Measurements from ENCODE around the gene PCDH15.

Gene PCDH15

DNA sequence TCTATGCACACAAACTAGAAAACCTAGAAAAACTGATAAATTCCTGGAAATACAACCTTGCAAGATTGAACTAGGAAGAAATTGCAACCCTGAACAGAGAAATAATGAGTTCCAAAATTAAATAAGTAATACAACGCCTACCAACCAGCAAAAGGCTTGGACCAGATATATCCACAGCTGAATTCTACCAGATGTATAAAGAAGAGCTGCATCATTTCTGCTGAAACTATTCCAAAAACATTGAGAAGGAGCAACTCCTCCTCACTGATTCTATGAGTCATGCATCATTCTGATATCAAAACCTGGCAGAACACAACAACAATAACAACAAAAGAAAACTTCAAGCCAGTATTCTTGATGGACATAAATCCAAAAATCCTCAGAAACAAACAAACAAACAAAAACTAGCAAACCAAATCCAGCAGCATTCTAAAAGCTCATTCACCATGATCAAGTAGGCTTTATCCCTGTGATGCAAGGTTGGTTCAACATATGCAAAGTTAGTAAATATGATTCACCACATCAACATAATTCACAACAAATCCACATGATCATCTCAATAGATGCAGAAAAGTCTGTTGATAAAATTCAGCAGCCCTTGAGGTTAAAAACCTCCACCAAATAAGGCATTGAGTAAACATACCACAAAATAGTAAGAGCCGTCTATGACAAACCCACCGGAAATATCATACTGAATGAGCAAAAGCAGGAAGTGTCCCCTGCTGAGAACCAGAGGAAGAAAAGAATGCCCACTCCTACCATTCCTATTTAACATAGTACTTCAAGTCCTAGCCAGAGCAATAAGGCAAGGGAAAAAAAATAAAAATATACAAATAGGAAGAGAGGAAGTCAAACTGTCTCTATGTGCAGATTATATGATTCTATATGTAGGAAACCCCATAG is 98.2 kb downstream of the PCDH15 start:
- DNase-seq = no peak

DNA sequence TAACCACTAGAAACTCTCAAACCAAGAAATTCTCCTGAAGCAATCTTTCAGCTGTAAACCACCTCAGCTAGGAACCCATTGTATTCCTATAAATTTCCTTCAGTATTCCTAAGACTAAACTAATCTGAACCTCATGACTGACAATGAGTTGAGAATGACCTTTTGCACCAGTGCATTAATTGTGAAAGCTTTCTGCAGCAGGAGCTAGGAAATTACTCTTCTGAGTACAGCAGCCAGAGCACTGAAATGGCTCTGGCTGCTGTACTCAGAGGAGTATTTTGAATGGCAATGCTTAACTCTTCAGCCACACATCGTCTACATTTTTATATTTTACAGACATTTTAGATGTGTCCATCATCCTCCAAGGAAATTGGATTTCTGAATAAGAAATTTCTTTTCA is 109.7 kb downstream of the PCDH15 start:
- DNase-seq = no peak

DNA sequence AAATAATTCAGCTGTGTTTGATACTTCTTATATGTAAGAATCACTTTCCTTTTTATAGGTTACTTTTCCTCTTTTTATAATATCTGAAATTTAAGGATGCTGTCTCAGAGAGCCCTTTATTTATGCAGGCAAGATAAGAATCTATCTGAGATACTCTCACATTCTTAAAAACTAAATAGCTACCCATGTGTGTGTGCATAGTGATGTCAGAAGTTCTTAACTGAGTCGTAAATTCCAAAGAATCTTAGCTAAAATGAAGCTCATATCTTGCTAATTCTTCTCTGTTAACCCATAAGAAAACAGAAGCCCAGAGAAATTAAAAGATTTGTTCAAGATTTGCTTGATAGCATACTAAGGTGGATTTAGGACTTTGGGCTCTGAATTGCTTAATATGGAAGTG is 118.5 kb downstream of the PCDH15 start:
- DNase-seq = no peak

DNA sequence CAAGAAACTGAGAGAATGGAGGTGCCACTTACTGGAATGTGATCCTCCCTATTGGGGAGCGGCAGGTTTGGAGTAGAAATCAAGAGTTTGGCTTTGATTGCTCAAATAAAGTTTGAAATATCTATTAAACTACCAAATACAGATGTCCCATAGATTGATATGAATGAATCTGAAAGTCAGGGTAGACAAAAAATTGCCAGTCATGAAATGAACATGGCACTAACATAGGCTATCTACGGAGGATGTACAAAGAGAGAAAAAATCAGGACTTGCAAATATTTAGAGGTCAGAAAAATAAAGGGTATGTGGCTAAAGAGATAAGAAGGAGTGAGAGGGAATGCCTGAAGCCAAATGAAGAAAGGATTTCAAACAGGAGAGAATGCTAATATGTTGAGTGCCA is 119.9 kb downstream of the PCDH15 start:
- DNase-seq = no peak

DNA sequence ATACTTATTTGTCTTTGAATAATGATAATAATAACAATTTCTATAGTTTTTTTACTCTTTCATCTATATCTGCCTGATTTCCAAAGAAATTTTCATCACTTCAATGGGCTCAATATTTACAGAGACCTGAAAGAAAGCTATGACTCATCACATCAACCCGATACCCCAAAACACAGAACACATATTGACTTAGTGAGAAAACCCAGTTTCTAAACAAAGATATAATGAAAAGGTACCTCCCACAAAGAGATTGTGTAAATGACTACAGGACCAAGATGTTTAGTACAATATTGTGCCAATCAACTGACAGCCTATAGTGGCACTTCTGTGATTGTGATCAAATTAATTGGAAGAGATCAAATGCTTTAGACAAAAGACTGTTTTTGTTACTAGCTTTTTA is 133.9 kb downstream of the PCDH15 start:
- DNase-seq = no peak

DNA sequence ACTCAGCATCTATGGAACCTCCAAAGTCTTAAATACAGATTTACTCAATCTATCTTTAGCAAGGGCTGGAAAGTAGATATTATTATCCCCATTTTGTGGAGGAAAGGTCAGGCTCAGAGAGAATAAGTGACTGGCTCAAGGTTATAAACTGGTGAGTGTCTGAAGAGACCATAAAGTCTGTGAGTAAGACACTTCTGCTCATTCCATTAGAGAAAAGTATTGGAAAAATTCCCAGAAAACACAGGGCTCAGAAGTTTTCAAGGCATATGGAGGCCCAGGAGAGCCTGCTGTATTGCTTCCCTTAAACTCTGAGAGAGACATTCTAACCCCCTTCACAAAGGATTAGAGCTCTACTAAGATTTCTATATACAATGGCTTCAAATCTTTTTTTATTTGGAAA is 134.8 kb downstream of the PCDH15 start:
- no peak for DNase-seq

DNA sequence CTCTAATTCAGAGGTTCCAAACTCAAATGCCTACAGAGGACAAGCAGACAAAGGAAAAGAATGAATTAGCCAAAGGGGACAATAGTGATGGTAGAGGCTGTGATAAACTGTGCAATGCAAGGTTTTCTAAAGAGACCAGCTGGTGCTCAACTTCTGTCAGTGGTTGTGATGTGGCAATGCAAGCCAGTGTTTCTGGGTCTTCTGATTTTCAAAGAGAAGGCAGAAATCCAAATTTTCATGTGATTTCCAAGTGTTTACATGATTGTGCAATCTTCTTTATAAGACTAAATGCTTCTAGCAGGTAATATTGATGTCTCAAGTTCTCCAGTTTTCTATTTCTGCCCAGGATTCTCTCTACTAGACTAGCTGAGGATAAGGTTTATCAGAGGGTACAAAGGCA is 135.9 kb downstream of the PCDH15 start:
- no peak for DNase-seq

DNA sequence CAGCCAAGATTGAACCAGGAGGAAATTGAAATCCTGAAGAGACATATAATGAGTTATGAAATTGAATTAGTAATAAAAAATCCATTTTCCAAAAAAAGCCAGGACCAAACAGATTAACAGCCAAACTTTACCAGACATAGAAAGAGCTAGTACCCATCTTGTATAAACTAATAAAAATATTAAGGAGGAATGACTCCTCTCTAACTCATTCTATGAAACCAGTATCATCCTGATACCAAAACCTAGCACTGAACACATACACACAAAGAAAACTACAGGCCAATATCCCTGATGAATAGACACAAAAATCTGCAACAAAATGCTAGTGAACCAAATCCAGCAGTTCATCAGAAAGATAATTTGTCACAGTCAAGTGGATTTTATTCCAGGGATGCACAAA is 140.6 kb downstream of the PCDH15 start:
- no peak for DNase-seq

DNA sequence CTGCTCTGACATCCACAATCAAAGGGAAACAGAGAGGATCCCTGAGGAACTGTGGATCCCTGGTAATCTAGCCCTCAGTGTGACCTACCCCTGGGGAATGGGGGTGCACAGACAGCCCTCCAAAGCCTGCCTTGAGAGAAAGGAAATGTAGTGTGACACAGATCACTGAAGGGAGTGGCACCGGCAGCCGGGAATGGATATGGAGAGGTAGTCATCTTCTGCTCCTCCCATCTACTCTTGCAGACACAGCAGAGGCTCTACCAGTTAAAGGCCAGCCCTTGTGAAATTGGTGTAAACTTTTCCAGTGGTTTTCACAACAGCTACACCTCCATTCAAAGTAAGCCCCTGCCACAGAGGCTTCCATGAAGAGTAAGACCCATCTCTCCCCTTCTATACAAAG is 144.4 kb downstream of the PCDH15 start:
- no peak for DNase-seq

DNA sequence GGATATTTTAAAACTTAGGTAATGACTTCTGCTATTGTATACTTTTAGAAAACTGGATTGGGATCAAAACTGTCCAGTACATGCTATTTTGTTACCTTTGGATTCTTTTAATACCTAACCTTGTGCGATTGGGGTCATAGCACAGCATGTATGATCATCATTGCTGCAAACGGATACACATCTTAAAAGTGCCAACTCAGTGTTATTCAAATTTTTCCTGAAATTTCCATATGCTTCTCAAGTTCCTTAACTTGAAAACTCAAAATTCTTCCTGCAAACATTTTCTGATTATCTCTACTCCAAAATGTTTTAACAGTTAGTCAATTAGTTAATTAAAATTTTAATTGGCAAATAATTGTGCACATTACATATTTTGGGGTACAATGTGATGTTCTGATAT is 147.5 kb downstream of the PCDH15 start:
- DNase-seq = no peak

DNA sequence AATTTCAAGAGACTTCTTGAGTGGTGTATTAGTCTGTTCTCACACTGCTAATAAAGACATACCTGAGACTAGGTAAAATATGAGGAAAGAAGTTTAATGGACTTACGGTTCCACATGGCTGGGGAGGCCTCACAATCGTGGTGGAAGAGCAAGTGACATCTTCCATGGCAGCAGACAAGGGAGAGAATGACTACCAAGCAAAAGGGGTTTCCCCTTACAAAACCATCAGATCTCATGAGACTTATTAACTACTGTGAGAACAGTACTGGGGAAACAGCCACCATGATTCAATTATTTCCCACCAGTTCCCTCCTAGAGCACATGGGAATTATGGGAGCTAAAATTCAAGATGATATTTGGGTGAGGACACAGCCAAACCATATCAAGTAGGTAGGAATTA is 150.5 kb downstream of the PCDH15 start:
- DNase-seq = no peak

DNA sequence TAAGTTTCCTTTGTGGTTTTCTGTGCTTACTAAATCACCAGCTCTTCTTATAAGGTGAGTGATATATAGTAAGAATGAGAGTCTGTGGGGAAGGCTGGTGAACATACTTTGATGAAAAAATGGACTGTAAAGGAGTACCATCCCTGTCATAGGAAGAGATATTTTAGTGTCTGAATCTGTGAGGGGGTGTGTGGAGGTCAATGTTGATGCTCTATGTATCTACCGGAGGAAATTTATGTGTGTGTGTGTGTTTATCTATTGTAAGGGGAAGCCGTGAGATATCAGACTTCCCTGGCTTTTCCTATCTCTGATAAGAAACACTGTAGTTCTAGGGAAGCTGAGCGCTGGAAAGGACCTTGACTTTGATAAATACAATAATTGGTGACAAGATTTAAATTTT is 179.0 kb downstream of the PCDH15 start:
- DNase-seq = no peak

DNA sequence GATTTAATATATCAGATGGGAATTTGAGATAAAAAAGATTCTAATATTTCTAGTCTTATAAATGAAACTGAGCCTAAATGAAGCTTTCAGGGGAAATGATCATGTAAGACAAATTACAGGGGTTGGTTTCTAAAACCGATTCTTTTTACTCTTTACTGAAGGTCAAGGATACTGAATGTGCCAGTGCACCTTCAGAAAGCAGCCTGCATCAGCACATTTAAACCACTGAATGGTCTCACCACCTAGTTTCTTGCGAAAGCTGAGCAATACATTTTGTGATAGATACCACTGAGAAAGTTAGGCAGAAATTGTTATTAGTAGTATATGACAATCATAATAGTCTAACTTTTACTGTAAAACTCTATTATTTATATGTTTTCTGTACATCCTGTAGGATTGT is 180.7 kb downstream of the PCDH15 start:
- DNase-seq = no peak

DNA sequence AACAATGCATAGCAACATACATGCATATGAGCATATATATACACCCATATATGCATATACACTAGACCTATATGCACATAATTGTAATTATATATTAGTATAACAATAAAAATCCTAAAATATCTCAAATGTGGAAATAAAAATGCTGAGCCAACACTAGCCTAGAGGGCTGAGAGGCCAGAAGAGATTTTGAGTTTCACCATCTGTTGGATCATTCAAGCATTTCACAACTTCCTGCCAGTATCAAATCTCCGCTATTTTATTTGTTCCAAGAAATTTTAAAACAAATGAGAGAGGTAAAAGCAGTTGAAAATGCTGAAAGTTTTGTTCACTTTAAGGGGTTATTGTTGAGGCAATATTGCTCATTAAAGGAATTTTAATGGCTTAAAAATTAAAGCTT is 187.0 kb downstream of the PCDH15 start:
- DNase-seq = no peak

DNA sequence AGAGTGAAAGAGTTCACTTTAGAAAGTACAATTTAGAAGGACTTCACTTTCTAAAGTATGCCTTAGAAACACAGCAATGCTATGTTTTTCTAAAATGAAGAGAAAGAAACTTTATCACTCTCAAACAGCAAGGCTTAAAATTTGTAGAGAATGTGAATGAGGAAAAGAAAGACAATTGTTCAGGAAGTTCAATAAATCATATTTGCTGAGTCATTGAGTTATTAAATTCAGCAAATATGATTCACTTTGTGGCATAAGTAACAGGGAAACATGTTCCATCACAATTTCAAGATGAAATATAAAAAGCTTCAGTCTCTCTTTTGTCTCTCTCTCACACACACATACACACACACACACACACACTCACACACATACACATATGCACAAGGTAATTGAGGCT is 187.9 kb downstream of the PCDH15 start:
- no peak for DNase-seq

DNA sequence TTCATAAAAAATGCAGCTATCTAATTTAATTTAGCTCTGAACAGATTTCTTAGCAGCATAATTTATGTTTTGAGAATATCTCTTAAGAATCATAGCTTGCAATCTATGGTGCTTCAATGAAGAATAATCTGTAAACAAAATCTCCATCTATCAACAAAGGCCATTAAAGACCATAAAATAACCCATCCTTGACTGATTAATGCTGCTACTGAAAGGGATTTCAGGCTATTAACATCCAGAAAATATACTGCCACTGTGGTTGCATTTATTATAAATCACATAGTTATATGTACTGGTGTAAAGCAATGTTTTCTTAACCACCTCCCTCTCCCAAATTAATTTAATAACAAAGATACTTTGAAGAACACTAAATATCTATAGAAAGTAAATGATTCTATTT is 191.6 kb downstream of the PCDH15 start:
- no peak for DNase-seq

DNA sequence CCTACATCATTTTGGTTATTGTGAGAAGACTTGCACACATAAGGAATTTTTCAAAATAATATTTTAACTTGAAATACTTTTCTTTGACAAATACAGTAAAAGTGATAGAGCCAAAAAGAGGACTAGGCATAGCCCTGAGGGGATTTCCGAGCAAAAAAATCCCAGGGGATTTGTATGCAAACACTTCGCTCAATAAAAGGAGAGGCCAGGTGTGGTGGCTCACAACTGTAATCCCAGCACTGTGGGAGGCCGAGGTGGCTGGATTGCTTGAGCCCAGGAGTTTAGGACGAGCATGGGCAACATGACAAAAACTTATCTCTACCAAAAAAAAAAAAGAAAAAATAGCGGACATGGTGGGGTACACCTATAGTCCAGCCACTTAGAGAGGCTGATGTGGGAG is 193.0 kb downstream of the PCDH15 start:
- no peak for DNase-seq

DNA sequence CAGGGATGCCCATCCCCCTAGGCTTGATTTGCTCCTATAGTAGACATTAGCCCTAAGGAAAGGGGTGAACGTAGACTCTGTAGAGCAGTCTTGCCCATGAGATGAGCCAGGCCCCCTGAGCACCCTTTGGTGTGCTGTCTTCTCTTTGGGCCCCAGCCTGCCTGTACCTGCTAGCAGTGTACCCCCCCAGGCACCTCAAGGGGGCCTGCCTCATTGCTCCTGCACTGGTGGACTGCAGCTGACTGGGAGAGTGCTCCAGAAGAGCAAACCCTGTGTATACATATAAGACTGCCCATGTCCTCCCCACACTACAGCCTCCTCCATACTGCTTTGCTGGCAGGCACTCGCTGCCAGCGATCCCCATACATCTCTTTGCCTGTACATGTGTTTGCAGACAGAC is 206.7 kb downstream of the PCDH15 start:
- no peak for DNase-seq

DNA sequence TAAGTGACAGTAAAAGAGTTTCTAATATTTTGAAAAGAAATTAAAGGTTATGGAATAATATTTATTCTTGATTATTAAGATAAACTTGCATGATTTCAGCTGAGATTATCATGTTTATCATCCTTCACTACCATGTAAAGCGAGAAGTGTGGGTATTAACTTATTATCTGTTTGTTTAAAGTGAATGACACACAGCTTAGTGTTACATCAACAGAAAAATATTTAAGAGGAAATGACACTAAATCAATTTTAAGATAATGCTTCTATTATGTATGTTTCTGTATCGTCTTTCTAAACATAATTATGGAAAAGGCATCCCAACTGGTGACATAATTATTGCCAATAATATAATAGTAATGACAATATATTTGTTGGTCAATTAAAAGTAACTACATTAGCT is 213.1 kb downstream of the PCDH15 start:
- DNase-seq = no peak

DNA sequence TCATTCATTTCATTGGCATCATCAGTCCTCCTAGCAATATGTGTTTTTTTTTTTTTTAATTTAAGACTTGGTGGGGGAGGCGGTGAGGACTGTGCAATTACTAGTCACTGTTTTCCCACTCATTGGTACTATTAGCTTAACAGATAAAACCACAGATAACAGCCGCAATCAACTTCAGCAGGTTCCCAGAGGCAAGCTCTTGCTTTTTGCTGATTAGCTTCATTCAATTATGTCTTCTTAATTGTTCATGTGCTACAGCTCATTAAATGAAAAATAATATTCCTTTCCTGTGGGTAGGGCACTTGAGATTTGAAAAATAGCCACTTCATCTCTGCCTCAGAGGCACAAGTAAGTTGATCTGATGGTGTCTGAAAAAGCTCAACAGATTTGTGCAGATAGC is 215.5 kb downstream of the PCDH15 start:
- DNase-seq = no peak

DNA sequence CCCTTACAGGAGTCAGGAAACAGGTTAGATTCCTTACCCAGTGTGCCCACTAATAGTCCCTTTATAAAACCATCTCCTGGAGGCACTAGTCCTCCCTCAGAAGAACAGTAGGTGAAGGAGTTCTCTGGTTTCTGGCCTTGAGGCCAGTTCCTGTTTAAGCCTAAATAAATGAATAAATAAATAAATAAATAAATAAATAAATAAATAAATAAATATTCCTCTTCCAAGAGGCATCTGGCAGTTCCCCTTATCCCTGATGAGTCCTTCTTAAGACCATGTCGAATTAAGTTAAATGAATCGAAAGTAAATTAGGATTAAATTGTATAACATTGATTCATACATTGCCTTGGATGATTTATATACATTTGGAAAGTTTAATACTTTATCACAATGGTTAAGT is 223.3 kb downstream of the PCDH15 start:
- DNase-seq = no peak

DNA sequence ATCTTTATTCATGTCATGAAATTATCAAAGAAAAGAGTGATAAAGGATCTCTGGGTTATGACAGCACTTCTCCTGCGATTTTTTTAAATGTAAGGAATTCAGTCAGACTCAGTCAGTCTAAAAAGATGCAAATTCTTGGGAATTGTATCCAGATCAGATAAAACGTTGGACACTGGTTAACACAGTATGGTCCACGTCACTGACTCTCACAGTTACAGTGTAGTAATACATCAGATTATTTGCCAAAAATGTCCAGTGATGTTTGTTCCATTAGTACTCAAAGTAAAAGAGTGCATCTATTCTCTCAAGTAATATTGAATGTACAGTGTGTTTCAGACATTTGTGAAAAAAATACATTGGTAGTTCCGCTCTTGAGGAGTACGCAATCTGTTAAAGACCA is 224.5 kb downstream of the PCDH15 start:
- no peak for DNase-seq

DNA sequence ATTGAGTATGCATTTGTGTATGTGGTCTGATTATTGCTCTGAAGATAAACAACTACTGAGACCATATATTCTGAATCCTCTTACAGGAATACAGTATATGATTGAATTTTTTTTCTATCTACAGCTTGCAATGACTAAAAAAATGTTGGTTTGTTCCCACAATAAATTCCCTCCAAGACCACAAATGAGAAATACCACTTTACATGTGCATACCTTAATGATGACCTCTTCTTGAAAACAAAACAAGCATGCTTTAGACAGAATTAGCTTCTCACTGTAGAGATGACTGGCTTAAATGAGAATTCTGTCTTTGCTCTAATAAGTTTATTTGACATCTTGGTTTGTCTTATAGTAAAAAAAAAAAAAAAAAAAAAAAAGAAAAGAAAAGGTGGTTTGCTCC is 241.5 kb downstream of the PCDH15 start:
- no peak for DNase-seq

DNA sequence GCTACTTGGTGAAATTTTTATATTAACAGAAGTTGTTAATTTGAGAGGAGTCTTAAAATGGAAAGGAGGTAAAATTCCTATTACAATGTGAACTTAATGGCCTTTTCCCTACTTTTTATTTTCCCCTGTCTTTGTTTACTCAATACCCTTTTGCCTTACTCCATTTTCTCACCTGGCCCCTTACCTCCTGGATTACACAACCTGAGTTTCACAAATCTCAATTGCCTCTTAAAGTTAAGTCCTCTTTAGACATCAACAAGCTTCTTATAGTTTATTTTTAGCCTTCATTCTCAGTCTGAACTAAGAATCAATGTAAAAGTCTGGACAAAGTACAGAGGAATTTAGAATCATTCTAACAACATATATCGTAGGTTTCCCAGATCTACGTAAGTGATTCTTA is 247.0 kb downstream of the PCDH15 start:
- DNase-seq = no peak

DNA sequence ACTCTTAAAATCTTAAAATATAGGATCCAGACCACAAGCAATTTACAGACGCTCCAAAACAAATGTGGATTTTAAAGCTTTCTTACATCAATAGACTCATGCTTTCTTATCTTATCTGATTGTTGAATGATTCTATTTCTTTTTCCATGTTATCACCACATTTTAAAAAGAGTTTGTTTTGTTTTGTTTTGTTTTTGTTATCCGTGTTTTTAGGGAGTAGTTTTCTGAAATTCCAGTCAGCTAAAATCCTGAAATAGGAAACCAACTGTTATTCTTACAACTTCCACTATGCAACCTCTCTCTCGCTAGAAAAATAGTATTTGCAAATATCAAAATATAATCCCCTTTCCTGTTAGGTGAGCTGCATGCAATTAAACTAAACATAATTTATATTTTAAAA is 251.0 kb downstream of the PCDH15 start:
- no peak for DNase-seq

All from stimulated activated naive CD4-positive, alpha-beta T cell treated with Interleukin-2 at 50 U/mL for 16 hours (primary cell).